Fibroblast of skin of right biceps (primary cell): Measurements from ENCODE around the gene PLPPR2.
"Not testable (repeated sequence)": the region's sequence is repeated elsewhere in the genome, so short reads cannot be mapped to it uniquely, and the experiment has no call there.

Experiments used
- DNase-seq: peaks from one replicate; pipeline ENCODE4 v3.0.0-alpha.2; 2013

Gene PLPPR2

DNA sequence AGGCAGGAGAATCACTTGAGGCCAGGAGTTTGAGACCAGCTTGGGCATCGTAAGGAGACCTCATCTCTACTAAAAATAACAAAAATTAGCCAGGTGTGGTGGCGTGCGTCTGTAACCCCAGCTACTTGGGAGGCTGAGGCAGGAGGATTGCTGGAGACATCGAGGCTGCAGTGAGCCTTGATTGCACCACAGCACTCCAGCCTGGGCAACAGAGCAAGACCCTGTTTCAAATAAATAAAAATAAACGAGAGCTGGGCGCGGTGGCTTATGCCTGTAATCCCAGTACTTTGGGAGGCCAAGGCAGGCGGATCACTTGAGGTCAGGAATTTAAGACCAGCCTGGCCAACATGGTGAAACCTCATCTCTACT lies 15.1 kb upstream of the PLPPR2 start:
- DNase-seq: not testable (repeated sequence)

DNA sequence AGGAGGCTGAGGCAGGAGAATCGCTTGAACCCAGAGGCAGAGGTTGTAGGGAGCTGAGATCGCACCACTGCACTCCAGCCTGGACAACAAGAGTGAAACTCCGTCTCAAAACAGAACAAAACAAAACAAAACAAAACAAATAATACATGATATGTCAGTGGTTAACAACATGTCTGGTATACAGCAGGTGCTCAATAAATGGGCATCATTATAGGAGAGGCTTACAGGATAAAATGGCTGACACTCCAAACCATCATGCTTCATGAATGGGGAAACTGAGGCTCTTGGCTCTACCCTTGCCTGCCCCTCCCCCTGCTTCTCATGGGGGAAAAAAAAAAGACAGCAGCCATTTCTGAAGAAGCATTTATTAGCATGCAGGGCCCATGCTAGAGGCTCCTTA lies 12.8 kb upstream of the PLPPR2 start:
- no peak for DNase-seq

DNA sequence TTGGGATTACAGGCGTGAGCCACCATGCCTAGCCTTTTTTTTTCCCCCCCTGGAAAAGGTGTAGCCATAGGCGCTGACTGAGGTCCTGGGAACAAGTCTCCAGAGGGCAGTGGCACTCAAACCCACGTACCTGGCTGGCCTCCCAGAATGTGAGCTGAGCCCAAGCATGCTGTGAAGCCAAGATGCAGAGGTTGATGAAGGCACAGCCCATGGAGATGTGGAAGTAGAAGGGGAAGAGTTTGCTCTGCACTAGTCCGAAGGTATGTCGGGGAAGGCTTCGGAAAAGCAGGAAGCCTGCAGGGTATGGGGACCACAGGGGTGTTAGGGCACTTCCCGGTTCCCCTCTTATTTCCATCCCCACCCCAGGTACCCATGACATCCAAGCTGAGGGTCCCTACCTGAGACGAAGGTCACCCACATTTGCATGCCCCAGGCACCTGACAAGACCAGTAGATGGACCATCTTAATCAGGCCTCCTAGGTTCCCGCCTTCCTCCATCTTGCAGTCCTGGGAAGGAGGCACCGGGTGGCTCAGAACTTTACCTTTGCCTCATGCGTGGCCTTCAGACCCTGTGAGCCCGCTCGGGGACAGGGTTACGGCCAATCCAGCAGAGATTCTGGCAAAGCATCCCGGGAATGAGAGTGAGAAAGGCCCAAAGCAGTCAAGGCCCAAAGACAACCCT lies 10.0 kb upstream of the PLPPR2 start:
- peak; percentile 6 for DNase-seq

DNA sequence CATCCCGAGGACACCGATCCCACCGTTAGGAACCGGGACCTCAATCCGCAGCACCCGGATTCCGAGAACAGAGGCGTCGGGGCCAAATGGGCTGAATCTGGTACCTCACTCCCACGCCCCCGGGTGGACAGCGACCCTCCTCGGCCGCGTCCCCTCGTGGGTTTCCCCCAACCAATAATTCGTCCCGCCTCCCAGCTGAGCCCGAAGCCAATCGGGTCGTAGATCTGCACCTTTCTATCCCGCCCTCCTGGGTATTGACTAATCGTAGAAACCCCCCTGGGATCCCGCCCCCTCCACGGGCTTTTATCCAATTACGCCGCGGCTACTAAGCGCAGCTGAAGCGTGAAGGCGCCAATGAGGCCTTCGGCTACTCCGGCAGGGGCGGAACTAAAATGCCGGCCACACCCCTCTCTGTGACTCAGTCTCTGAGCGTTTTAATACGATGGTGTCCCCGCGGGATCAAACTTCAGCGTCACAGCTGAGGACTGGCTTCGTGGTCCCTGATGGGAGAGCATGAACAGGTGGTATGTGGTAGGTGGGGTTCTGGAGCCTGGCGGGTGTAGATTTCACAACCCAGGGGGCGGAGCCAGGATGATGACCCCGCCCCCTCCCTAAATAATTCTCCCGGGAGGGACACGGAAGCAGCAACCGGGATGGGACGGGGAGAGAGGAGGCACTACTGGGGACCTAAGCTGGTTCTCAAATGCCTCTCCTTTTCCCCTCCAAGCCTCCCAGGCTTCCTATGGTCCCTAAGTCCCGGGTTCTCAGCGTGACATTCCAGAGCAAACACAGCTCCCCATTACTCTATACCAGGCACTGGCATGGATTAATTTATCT lies 8.9 kb upstream of the PLPPR2 start, which contains the start of the genes CCDC159 and TMEM205:
Gene CCDC159, plus strand, starts transcription at position 416 of the 837 bp plus-strand sequence. Its CDS starts 88 bp downstream, at position 504.
Gene TMEM205, minus strand, starts transcription at position 165 of the 837 bp plus-strand sequence. CDS start 649 bp downstream, outside the sequence.
- peak; percentile 99 for DNase-seq

DNA sequence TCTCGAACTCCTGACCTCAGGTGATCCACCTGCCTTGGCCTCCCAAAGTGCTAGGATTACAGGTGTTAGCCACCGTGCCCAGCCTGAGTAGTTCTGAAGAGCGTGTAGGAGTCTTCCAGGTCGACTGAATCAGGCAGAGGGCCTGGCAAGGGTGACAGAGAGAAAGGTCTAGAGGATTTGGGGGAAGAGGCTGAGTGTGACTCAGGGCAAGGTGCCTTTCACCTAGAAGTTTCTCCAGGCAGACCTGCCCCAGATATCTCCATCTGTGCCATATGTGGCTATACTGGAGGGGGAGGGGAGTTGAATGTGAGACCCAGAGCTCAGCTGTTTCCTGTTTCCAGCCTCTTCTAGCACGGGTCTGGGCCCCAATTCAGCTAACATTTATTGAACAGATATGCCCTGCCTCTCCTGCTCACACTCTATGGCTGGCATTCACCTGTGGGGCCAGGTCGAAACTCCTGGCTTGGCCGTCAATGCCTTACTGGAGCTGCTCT lies 7.6 kb upstream of the PLPPR2 start:
- no peak for DNase-seq

DNA sequence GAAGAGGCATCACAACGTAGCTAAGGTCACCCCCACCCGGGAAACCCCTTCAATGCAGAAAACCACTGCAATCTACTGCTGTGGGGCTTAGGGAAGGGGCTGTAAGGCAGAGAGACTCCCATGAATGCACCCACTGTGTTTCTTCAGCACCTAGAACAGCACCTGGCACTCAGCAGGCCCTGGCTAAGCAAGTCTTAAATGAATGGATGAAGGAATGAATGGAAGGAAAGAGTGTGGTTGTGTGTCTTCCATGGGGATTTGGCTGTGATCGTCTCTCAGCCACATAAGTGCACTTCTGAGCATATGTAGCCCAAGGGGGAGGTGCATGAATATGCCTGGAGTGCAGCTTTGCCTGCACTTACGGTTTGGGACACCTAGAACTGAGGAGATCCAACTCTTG lies 6.1 kb upstream of the PLPPR2 start:
- DNase-seq: no peak

DNA sequence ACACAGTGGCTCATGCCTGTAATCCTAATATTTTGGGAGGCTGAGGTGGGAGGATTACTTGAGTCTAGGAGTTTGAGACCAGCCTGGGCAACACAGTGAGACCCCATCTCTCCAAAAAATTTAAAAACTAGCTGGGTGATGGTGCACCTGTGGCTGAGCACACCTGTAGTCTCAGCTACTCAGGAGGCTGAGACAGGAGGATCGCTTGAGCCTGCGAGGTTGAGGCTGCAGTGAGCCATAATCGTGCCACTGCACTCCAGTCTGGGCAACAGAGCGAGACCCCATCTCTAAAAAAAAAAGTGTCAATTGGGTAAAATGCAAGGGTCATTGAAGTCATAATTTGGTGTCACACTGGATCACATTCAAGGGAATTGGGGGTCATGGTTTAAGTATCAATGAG lies 1.1 kb upstream of the PLPPR2 start:
- DNase-seq: not testable (repeated sequence)

DNA sequence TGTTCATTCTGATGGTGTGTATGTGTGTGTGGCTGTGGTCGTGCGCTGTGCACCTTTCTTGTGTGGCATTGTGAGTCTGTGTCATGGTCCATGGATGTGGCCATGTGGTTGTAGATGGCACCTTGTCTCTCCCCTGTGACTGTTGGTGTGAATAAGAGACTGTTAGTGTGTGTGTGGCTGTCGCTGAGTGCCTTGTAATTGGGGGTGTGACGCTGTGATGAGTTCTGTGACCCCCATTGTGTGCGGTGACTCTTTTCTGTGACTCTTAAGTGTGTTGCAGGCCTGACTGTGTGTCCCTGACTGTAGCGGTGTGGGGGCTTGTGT lies 804 bp downstream of the PLPPR2 start:
- DNase-seq: no peak

DNA sequence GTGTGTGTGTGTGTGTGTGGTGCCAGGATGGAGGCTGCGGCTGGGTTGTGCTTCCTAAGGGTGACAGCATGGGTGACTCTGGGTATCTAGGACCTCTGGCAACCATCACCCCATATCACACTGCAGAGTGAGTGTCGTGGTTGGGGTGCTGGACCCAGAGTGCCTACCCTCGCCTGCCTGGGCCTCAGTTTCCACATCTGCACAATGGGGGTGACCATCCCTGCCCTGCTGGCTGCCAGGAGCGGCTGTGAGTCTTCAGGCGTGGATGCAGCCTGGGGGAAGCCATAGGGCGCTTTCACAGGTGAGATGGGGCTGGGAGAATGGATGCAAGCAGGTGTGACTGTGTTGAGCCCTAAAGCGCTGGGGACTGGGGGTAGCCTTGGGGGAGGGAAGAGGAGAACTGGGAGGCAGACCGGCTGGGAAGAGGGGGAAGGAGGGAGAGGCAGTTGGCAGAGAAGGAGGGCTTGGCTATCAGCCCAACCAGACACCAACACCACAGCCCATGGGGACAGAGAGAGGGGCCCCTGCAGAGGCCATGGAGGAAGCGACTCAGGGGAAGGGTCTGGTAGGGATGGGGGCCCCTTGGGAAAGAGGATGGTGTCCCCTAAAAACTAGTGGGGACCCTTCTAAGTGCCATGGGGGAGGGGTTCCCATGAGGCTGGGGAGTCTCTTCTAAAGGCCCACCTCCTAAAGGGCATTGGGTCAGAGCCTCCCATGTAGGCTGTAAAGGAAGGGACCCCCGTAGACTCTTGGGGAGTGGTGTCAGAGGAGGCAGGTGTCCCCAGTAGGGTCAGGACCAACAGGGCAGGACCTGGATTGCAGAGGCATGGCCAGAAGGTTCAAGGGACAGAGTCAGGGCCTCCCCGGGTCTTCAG lies 1.7 kb downstream of the PLPPR2 start:
- no peak for DNase-seq

DNA sequence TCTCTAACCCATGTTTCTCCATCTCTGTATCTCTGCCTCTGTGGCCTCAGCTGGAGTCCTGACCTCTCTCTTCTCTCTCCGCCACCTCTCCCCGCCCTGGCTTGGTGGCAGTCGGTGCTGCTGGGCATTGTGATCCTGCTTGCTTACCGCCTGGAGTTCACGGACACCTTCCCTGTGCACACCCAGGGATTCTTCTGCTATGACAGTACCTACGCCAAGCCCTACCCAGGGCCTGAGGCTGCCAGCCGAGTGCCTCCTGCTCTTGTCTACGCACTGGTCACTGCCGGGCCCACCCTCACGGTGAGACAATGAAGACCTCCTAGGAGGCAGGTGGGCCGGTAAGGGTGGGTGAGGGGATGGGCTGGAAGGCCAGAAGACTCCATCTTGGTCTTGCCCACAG lies 4.2 kb downstream of the PLPPR2 start:
- no peak for DNase-seq

DNA sequence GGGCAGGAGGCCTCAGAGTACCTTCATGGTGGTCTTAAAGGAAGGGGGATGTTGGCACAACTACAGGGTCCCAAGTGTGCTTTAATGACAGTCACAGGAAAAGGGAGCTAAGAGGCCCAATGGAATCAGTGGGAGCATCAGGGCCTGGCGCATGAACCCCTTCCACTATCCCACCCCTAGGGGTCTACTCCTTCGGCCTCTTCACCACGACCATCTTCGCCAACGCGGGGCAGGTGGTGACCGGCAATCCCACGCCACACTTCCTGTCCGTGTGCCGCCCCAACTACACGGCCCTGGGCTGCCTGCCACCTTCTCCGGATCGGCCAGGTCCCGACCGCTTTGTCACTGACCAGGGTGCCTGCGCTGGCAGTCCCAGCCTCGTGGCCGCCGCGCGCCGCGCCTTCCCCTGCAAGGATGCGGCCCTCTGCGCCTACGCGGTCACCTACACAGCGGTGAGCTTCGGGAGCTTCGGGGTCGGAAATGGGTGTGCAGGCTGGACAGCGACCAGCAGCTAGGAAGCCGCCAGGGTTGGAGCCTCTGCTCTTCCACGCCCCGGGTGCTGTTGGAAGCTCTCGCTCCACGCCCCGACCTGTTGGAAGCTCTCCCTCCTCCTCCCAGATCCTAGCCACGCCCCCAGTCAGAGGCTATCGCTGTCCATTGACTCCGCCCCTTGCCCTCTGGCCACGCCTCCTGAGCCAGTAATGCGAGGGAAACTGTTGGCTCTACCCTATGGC lies 6.0 kb downstream of the PLPPR2 start:
- DNase-seq: no peak

DNA sequence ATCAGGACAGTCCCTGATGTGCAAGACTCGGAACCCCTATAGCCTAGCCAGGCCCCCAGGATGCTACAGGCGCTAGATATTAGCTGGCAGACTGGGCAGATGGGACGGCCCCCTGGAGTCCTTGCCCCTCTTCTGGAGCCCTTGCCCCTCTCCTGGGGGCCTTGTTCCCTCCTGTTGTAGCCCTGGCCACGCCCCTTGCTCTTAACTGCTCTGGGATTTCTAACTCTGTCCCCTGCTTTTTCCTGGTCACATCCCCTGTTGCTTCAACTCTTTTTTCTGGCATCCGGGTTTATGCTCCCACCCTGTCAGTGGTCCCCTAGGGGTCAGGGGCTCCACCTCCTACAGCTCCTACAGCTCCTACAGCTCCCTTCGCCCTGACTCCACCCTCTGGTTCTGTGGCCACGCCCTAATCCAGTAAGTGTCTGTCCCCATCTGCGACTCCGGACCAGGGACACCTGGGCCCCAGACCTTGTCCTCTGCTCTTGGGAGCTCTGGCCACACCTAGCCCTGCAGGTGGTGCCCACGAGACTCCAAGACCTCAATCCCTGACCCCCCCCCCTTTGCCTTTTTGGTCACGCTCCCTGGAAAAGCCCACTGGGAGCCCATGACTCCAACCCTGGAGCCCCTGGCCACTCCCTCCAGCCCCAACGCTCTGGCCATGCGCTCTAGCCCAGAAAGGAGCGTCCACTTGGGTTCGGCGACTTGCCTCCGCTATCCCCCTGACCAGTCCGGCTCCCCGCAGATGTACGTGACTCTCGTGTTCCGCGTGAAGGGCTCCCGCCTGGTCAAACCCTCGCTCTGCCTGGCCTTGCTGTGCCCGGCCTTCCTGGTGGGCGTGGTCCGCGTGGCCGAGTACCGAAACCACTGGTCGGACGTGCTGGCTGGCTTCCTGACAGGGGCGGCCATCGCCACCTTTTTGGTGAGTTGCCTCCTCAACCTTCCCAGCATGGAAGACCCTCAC lies 6.8 kb downstream of the PLPPR2 start:
- DNase-seq: no peak

DNA sequence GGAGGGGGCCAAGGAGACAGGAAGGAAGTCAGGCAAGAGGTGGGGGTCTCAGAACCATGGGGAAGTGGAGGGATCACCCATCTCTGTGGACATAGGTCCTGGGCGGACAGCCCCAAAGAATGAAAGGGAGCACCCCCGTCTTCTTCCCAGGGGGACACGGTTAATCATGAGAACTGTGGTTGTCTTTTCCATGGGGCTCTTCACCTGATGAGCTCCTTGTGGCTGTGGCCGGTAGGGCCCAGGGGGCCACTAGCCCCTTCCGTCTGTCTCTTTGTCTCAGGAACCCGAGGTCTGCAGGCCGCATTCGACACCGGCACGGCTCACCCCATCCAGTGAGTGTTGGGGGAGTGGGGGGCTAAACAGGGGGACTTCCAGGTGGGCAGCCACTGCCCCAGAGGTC lies 8.6 kb downstream of the PLPPR2 start:
- no peak for DNase-seq

DNA sequence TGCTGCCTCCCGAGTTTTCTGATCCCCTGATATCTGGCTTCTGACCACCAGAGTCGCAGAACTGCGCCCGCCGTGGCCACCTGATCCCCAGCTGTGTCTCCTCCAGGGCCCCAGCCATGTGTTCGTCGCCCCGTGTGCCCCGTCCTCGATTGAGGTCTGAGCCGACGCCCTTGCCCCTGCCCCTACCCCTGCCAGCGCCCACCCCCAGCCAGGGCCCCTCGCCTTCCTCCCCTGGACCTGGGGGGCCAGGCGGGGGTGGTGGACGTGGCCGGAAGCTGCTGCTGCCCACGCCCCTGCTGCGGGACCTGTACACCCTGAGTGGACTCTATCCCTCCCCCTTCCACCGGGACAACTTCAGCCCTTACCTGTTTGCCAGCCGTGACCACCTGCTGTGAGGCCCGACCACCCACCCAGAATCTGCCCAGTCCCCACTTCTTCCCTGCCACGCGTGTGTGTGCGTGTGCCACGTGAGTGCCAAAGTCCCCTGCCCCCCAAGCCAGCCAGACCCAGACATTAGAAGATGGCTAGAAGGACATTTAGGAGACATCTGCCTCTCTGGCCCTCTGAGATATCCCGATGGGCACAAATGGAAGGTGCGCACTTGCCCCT lies 9.2 kb downstream of the PLPPR2 start:
- no peak for DNase-seq

DNA sequence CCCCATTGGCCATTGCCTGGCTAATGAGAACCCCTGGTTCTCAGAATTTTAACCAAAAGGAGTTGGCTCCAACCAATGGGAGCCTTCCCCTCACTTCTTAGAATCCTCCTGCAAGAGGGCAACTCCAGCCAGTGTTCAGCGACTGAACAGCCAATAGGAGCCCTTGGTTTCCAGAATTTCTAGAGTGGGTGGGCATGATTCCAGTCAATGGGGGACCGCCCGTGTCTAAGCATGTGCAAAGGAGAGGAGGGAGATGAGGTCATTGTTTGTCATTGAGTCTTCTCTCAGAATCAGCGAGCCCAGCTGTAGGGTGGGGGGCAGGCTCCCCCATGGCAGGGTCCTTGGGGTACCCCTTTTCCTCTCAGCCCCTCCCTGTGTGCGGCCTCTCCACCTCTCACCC lies 9.7 kb downstream of the PLPPR2 start:
- DNase-seq: no peak

DNA sequence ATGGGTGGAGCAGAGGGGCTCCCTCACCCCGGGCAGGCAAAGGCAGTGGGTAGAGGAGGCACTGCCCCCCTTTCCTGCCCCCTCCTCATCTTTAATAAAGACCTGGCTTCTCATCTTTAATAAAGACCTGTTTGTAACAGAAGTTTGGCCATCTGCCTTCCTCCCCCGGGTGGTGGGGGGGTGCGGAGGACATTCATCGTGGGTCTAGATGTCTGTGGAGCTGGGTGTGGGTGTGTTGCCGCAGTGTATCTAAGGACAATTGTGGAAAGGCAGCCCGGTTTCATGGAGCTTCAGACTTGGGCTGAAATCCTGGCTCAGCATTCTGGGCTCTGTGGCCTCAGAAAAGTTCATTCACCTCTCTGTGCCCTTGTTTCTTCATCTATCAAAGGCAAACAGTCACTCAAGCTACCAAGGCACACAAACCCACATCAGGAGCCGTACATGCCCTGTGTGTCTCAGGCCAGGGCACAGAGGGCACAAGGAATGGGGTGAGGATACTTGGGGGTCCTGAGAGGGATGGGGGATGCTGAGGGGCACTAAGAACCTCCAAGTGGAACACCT lies 10.4 kb downstream of the PLPPR2 start:
- no peak for DNase-seq

DNA sequence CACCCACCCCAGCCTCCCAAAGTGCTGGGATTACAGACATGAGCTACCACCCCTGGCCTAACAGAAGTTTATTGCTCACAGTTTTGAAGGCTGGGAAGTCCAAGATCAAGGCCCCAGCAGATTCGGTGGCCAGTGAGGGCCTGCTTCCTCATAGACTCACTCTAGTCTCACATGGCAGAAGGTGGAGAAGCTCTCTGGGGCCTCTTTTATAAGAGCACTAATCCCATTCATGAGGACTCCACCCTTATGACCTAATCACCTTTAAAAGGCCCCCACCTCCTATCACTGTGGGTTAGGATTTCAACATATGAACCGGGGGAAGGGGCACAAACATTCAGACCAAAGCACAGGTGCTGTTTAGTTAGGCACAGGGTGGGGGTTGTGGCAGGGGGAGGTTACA lies 12.3 kb downstream of the PLPPR2 start:
- no peak for DNase-seq

DNA sequence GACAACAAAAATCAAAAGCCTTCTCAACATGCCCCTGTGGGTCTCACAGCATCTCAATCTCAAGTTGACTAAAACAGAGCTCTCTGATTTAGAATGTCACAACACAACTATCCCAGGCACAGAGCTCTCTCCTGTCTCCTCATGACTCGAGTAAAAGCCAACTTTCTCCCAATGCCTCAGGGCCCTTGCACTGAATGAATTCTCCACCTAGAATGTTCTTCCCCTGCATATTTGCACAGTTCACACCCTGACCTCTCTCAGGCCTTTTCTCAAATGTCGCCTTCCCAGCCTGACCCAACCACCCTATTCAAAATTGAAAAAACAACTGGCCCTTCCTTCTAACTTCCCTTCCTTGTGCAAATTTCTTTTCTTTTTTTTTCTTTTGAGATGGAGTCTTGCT lies 15.5 kb downstream of the PLPPR2 start:
- DNase-seq: no peak

DNA sequence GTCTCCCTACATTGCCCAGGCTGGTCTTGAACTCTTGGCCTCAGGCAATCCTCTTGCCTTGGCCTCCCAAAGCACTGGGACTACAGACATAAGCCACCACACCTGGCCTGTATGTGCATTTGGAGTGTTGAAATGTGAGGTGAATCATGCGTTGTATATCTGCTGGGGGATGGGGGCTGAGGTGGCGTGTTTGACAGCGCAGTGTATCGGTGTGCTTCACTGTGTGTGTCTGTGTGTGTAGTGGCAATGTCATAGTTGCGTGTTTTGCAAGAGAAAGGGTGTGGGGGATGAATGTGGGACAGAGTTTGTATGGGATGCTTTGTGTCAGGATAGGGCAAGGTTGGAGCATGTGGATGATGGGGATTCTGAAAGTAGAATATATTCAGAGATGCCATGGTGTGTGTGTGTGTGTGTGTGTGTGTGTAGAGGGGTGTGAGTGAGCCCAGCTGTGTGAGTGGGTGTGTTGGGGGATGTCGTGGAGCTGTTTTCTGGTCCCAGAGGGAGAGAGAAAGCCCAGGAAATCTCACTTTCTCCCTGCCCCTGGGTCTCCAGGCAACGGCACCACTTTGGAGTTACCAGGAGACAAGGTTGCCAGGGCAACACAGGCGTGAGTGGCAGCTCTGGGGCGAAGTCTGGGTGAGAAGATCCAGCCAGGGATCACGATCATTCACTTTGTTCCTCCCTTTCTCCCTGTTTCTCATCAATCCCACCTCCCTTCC lies 18.1 kb downstream of the PLPPR2 start:
- peak; percentile 13 for DNase-seq

DNA sequence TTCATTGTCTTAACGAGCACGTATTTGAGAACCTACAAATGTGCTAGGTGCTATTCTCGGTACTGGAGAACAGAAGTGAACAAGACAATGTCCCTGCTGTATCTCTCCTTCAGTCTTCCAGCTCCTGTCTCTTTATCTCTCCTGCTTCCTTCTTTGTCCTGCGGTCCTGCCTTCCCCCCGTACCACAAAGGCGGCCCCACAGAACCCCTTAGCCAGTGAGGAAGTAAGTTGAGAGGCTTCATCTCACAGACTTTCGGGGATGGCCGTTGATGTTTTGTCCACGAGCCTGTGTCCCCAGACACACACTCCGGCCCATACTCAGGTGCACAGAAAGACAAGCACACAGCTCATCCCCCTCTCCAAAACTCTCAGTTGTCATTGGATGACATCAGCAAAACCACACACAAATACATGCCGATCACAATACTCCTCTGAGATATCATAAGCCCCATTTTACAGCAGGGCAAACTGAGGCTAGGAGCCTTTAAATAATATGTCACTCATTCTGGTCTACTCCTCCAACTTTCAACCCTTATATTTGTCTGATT lies 18.7 kb downstream of the PLPPR2 start:
- DNase-seq: no peak
